ENCODE data around the gene NPR1. TPM values are rescaled to one million over a fixed set of nuclear protein-coding genes. Genes with fewer than 3 reads are reported as not detected.
"Not testable (repeated sequence)": the region's sequence is repeated elsewhere in the genome, so short reads cannot be mapped to it uniquely, and the experiment has no call there.

The NPR1 gene
- total RNA-seq, 1 experiment from 2014 or later: 0.41 TPM

GRCh38 chr1:153647346-153647714, 31.2 kb upstream of the NPR1 start:
- DNase-seq (ENCODE audit: low read depth): no peak
- in situ Hi-C loops (cut with HindIII; ENCODE audit: low pct_unique_long_range_greater_than_20kb, low sequenced_read_pairs): no loop called here

- in situ Hi-C loops (cut with HindIII; ENCODE audit: low pct_unique_long_range_greater_than_20kb, low sequenced_read_pairs): no loop called here
Measured at GRCh38 chr1:153648000-153648643, 30.4 kb upstream of the NPR1 start.

GRCh38 chr1:153649137-153649862, 29.2 kb upstream of the NPR1 start:
- in situ Hi-C loops (cut with HindIII; ENCODE audit: low pct_unique_long_range_greater_than_20kb, low sequenced_read_pairs): no loop called here
- DNase-seq (ENCODE audit: low read depth): no peak

More at GRCh38 chr1:153648000-153648643, 30.4 kb upstream of the NPR1 start:
- DNase-seq (ENCODE audit: low read depth): peak; percentile 25

- in situ Hi-C loops (cut with HindIII; ENCODE audit: low pct_unique_long_range_greater_than_20kb, low sequenced_read_pairs): no loop called here
- no peak for DNase-seq (ENCODE audit: low read depth)
Measured at GRCh38 chr1:153649863-153650235, 28.6 kb upstream of the NPR1 start.

GRCh38 chr1:153651771-153652170, 26.7 kb upstream of the NPR1 start:
- no peak for DNase-seq (ENCODE audit: low read depth)
- in situ Hi-C loops (cut with HindIII; ENCODE audit: low pct_unique_long_range_greater_than_20kb, low sequenced_read_pairs): no loop called here

- DNase-seq (ENCODE audit: low read depth): no peak
- in situ Hi-C loops (cut with HindIII; ENCODE audit: low pct_unique_long_range_greater_than_20kb, low sequenced_read_pairs): no loop called here
Measured at GRCh38 chr1:153652805-153653500, 25.5 kb upstream of the NPR1 start.

DNA sequence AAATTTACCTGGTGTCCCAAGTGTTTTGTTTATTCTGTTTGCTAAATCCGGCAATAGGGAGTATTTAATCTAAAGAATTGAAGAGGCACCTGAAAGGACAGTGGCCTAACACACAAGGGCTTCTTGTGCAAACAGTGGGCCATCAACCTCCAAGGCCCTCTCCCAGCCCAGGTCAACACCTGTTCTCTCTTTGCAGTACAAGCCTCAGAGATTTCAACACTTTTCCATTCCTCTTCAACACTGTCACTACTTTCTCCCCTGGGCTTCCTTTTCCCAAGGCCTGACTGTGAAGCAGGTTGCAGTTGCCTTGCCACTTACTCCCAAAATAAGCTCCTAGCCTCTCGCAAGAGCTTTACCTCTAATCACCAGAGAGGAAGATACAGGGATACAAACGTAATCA, 23.2 kb upstream of the NPR1 start:
- in situ Hi-C loops (cut with HindIII; ENCODE audit: low pct_unique_long_range_greater_than_20kb, low sequenced_read_pairs): no loop called here
- DNase-seq (ENCODE audit: low read depth): no peak

DNA sequence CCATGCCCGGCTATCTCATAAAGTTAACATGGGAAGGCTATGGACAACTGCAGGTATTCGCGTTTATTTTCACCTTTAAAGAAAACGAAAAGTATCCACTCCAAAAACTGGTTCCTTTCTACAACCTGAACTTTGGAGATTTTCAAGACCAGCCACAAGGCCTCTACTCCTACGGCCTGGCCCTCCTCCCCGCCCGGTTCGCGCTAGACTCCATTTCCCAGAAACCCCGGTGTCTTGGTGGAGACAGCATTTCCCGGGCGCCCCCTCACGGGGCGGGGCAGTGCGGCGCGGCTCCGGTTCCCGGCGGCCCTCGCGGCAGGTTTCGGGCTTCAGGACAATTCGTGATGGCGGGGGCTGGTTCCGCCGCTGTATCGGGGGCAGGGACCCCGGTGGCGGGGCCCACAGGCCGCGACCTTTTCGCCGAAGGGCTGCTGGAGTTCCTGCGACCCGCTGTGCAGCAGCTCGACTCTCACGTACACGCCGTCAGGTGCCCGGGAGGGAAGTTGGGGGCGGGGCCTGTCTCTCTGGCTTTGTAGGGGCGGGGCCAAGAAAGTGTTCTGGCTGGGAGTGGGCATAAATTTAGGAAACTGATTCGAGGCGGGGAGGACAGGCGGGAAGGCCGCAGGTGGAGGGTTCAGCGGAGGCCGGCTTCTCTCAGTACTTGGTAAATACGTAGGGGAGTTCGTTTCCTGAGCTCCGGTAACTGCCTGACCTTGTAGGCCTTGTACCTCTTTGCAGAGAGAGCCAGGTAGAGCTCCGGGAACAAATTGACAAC, 19.9 kb upstream of the NPR1 start, which contains the start of gene SNAPIN:
Gene SNAPIN (plus strand): TSS at position 304 of the 775 bp plus-strand sequence. CDS start 41 bp downstream, at position 345.
- peak; percentile 85 for DNase-seq (ENCODE audit: low read depth)
- in situ Hi-C loops (cut with HindIII; ENCODE audit: low pct_unique_long_range_greater_than_20kb, low sequenced_read_pairs): no loop called here

DNA sequence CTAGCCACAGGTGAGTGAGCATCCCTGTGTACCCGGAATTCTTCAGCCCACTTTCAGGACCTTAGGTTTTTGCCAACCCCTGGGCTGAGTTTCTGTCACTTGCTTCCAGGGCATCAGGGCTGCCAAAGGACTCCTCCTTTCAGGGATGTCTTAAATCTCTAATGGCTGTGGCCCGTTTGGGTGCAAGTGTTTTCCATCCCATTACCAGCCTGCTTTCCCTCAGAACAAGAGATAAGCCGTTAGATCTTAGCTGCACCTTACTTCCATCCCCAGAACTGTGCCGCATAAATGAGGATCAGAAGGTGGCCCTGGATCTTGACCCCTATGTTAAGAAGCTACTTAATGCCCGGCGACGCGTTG, 19.3 kb upstream of the NPR1 start:
- no peak for DNase-seq (ENCODE audit: low read depth)
- in situ Hi-C loops (cut with HindIII; ENCODE audit: low pct_unique_long_range_greater_than_20kb, low sequenced_read_pairs): no loop called here

GRCh38 chr1:153659656-153660055, 18.8 kb upstream of the NPR1 start:
- in situ Hi-C loops (cut with HindIII; ENCODE audit: low pct_unique_long_range_greater_than_20kb, low sequenced_read_pairs): no loop called here

GRCh38 chr1:153661111-153661708, 17.3 kb upstream of the NPR1 start:
- in situ Hi-C loops (cut with HindIII; ENCODE audit: low pct_unique_long_range_greater_than_20kb, low sequenced_read_pairs): no loop called here
- DNase-seq (ENCODE audit: low read depth): no peak

More at GRCh38 chr1:153659656-153660055, 18.8 kb upstream of the NPR1 start:
- no peak for DNase-seq (ENCODE audit: low read depth)

GRCh38 chr1:153662269-153662668, 16.2 kb upstream of the NPR1 start:
- no peak for DNase-seq (ENCODE audit: low read depth)
- in situ Hi-C loops (cut with HindIII; ENCODE audit: low pct_unique_long_range_greater_than_20kb, low sequenced_read_pairs): no loop called here

GRCh38 chr1:153663211-153663610, 15.3 kb upstream of the NPR1 start:
- in situ Hi-C loops (cut with HindIII; ENCODE audit: low pct_unique_long_range_greater_than_20kb, low sequenced_read_pairs): no loop called here
- DNase-seq (ENCODE audit: low read depth): no peak

DNA sequence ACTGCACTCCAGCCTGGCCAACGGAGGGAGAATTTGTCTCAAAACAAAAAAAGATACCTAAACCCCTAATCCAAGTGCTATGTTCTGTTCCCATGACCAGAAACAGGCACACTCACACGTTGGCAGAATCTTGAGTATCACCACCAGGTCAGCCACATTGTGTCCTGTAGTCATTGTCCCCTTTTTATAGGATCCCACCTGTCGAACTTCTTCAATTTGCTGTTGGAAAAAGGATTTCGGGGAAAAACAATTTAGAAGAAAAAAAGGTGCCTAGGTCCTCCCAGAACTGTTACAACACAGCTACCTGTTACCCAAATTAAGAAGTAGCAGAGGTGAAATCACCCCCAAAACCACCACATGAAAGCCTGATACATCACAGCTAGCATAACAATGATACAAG, 11.0 kb upstream of the NPR1 start:
- DNase-seq (ENCODE audit: low read depth): no peak
- in situ Hi-C loops (cut with HindIII; ENCODE audit: low pct_unique_long_range_greater_than_20kb, low sequenced_read_pairs): no loop called here

DNA sequence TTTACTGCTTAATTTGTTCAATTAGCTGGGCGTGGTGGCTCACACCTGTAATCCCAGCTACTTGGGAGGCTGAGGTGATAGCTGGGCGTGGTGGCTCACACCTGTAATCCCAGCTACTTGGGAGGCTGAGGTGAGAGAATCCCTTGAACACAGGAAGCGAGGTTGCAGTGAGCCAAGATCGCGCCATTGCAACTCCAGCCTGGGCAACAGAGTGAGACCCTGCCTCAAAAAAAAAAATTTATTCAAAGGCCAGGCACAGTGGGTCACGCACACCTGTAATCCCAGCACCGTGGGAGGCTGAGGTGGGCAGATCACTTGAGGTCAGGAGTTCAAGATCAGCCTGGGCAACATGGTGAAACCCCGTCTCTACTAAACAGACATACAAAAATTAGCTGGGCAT, 9.8 kb upstream of the NPR1 start:
- in situ Hi-C loops (cut with HindIII; ENCODE audit: low pct_unique_long_range_greater_than_20kb, low sequenced_read_pairs): not testable (repeated sequence)

GRCh38 chr1:153669606-153670005, 8.9 kb upstream of the NPR1 start:
- in situ Hi-C loops (cut with HindIII; ENCODE audit: low pct_unique_long_range_greater_than_20kb, low sequenced_read_pairs): no loop called here

More for the DNA sequence above, 9.8 kb upstream of the NPR1 start:
- DNase-seq (ENCODE audit: low read depth): not testable (repeated sequence)

GRCh38 chr1:153670257-153670858, 8.1 kb upstream of the NPR1 start:
- in situ Hi-C loops (cut with HindIII; ENCODE audit: low pct_unique_long_range_greater_than_20kb, low sequenced_read_pairs): no loop called here

More at GRCh38 chr1:153669606-153670005, 8.9 kb upstream of the NPR1 start:
- no peak for DNase-seq (ENCODE audit: low read depth)

More at GRCh38 chr1:153670257-153670858, 8.1 kb upstream of the NPR1 start:
- no peak for DNase-seq (ENCODE audit: low read depth)
